Occipital lobe (tissue), 2 donors: ENCODE measurements around the gene CDK5RAP1. TPM values are rescaled to one million over a fixed set of nuclear protein-coding genes. Genes with fewer than 3 reads are reported as not detected.

Source experiments
- DNase-seq: peaks from one replicate; lab custom pipeline; 2025; lab: John Stamatoyannopoulos, UW
- total RNA-seq: library from RNA; depleted of rRNA; stranded (reverse); fragments of >200 nt; gene quantifications from one replicate; pipeline ENCODE4 v1.2.3, GENCODE V29; 2014

Gene CDK5RAP1
- total RNA-seq, 1 donor from 2014 or later = 20.4 TPM

GRCh38 chr20:33337119-33337518 is 64.2 kb downstream of the CDK5RAP1 start:
- DNase-seq = no peak

- no peak for DNase-seq
Measured at GRCh38 chr20:33336375-33336774, 64.9 kb downstream of the CDK5RAP1 start.

GRCh38 chr20:33334111-33334510 is 67.2 kb downstream of the CDK5RAP1 start:
- DNase-seq = no peak

- DNase-seq = no peak
Measured at GRCh38 chr20:33333616-33334015, 67.7 kb downstream of the CDK5RAP1 start.

GRCh38 chr20:33332905-33333456 is 68.3 kb downstream of the CDK5RAP1 start:
- no peak for DNase-seq

GRCh38 chr20:33328157-33329137 is 72.9 kb downstream of the CDK5RAP1 start:
- DNase-seq = no peak

- no peak for DNase-seq
Measured at GRCh38 chr20:33325350-33325749, 76.0 kb downstream of the CDK5RAP1 start.

- DNase-seq = no peak
Measured at GRCh38 chr20:33323236-33323635, 78.1 kb downstream of the CDK5RAP1 start.

- no peak for DNase-seq
Measured at GRCh38 chr20:33322456-33322855, 78.9 kb downstream of the CDK5RAP1 start.

GRCh38 chr20:33320006-33320405 is 81.3 kb downstream of the CDK5RAP1 start:
- no peak for DNase-seq

- DNase-seq = no peak
Measured at GRCh38 chr20:33318096-33318429, 83.3 kb downstream of the CDK5RAP1 start.

- DNase-seq = no peak
Measured at GRCh38 chr20:33317424-33318095, 83.8 kb downstream of the CDK5RAP1 start.

GRCh38 chr20:33316958-33317357 is 84.4 kb downstream of the CDK5RAP1 start:
- no peak for DNase-seq

- DNase-seq = no peak
Measured at GRCh38 chr20:33316343-33316742, 85.0 kb downstream of the CDK5RAP1 start.

GRCh38 chr20:33313686-33314314 is 87.5 kb downstream of the CDK5RAP1 start:
- DNase-seq = no peak

- no peak for DNase-seq
Measured at GRCh38 chr20:33312583-33312982, 88.7 kb downstream of the CDK5RAP1 start.

GRCh38 chr20:33311996-33312395 is 89.3 kb downstream of the CDK5RAP1 start:
- no peak for DNase-seq

- DNase-seq = no peak
Measured at GRCh38 chr20:33311011-33311410, 90.3 kb downstream of the CDK5RAP1 start.

- DNase-seq = no peak
Measured at GRCh38 chr20:33310327-33310899, 90.9 kb downstream of the CDK5RAP1 start.

GRCh38 chr20:33309631-33310030 is 91.7 kb downstream of the CDK5RAP1 start:
- DNase-seq = no peak
